A673 (cell line): ENCODE data around the gene PTPN14.
"Not testable (repeated sequence)": the region's sequence is repeated elsewhere in the genome, so short reads cannot be mapped to it uniquely, and the experiment has no call there.

Experiments
- CTCF ChIP-seq: fragments of 300-800, 200-600 bp; sonication (generic); conservative IDR thresholded peaks from 2 replicates; pipeline ENCODE4 v1.5.1; 2017; ENCODE audit warnings: low read depth, mild to moderate bottlenecking, antibody characterized with exemption, low read length, moderate library complexity, mixed read lengths
- EZH2 ChIP-seq: fragments of 200-600 bp; sonication (generic); IDR thresholded peaks from 2 replicates; pipeline ENCODE4 v1.6.1; 2017; ENCODE audit warnings: borderline replicate concordance, low read depth, mild to moderate bottlenecking, mixed read lengths, antibody characterized with exemption, low read length; ENCODE audit not compliant: poor library complexity, severe bottlenecking

GRCh38 chr1:214394569-214394968 is 156.8 kb downstream of the PTPN14 start:
- TF ChIP-seq CTCF, EZH2: not testable (repeated sequence)
